HepG2 (cell line): ENCODE data around the gene VAMP5. TPM values are rescaled to one million over a fixed set of nuclear protein-coding genes. Genes with fewer than 3 reads are reported as not detected.

Source experiments
- ARID2 ChIP-seq: sonication (generic); formaldehyde crosslinking; IDR thresholded peaks from 2 replicates; pipeline ENCODE4 v1.8.1; 2022; ENCODE audit warnings: mild to moderate bottlenecking, missing genetic modification reagents, borderline replicate concordance
- ARNT ChIP-seq: fragments of 450-650 bp; IDR thresholded peaks from 2 replicates; pipeline ENCODE4 v1.6.1; 2017
- ASH2L ChIP-seq: fragments of 300-600, 200-600 bp; sonication (generic); IDR thresholded peaks from 2 replicates; pipeline ENCODE4 v1.7.0; 2017; ENCODE audit warnings: low read depth, mild to moderate bottlenecking, moderate library complexity, mixed read lengths, low read length; ENCODE audit not compliant: insufficient read length
- ETV6 ChIP-seq: sonication (generic); formaldehyde crosslinking; conservative IDR thresholded peaks from 2 replicates; pipeline ENCODE4 v1.4.0; 2020; ENCODE audit warnings: missing genetic modification reagents
- MTF2 ChIP-seq: sonication (generic); formaldehyde crosslinking; IDR thresholded peaks from 2 replicates; pipeline ENCODE4 v1.5.0; 2020; ENCODE audit warnings: missing genetic modification reagents, borderline replicate concordance
- NFKBIZ ChIP-seq: IDR thresholded peaks from 2 replicates; pipeline ENCODE4 v1.6.1; 2018; ENCODE audit warnings: missing genetic modification reagents, missing compliant biosample characterization
- PHF5A ChIP-seq: IDR thresholded peaks from one replicate; pipeline ENCODE4 v1.6.1; 2018; ENCODE audit warnings: low read depth, missing genetic modification reagents; ENCODE audit not compliant: unreplicated experiment
- RARA ChIP-seq: IDR thresholded peaks from 2 replicates; pipeline ENCODE4 v1.6.1; 2016; ENCODE audit warnings: missing genetic modification reagents, missing compliant biosample characterization
- REXO4 ChIP-seq: sonication (generic); formaldehyde crosslinking; IDR thresholded peaks from 2 replicates; pipeline ENCODE4 v1.8.0; 2022; ENCODE audit warnings: missing genetic modification reagents, mild to moderate bottlenecking, borderline replicate concordance
- RFXANK ChIP-seq: IDR thresholded peaks from 2 replicates; pipeline ENCODE4 v1.6.1; 2016
- SIX4 ChIP-seq: sonication (generic); formaldehyde crosslinking; IDR thresholded peaks from 2 replicates; pipeline ENCODE4 v1.4.0; 2020; ENCODE audit warnings: missing genetic modification reagents
- SNRNP70 ChIP-seq: fragments of 200-400 bp; formaldehyde crosslinking; IDR thresholded peaks from 2 replicates; pipeline ENCODE4 v1.6.1; 2017; ENCODE audit warnings: mild to moderate bottlenecking, low read depth, low read length, moderate library complexity
- TOPORS ChIP-seq: sonication (generic); formaldehyde crosslinking; IDR thresholded peaks from 2 replicates; pipeline ENCODE4 v1.8.0; 2023; ENCODE audit warnings: mild to moderate bottlenecking, missing genetic modification reagents
- U2AF2 ChIP-seq: fragments of 200-400 bp; formaldehyde crosslinking; IDR thresholded peaks from 2 replicates; pipeline ENCODE4 v1.6.1; 2017; ENCODE audit warnings: low read depth, mild to moderate bottlenecking, low read length
- ZBTB40 ChIP-seq, 2 experiments: fragments of 450-650 bp in 1 of 2; sonication (generic) in 1 of 2; formaldehyde crosslinking in 1 of 2; IDR thresholded peaks; 2 replicates each; pipeline versions ENCODE4 v1.6.1 to v1.8.0; 2016 to 2022; ENCODE audit warnings: antibody characterized with exemption in 1 of 2, mild to moderate bottlenecking in 1 of 2, missing genetic modification reagents in 1 of 2
- ZEB1 ChIP-seq: IDR thresholded peaks from 2 replicates; pipeline ENCODE4 v1.6.1; 2012; ENCODE audit warnings: mild to moderate bottlenecking, low read depth, inconsistent platforms; ENCODE audit not compliant: insufficient replicate concordance
- ZFX ChIP-seq: sonication (generic); formaldehyde crosslinking; IDR thresholded peaks from 2 replicates; pipeline ENCODE4 v1.4.0; 2020; ENCODE audit warnings: mild to moderate bottlenecking, low read depth, missing genetic modification reagents, moderate library complexity
- ZNF143 ChIP-seq: sonication (generic); formaldehyde crosslinking; IDR thresholded peaks from 2 replicates; pipeline ENCODE4 v1.4.0; 2020; ENCODE audit warnings: missing genetic modification reagents
- ZNF558 ChIP-seq: sonication (generic); formaldehyde crosslinking; IDR thresholded peaks from 2 replicates; pipeline ENCODE4 v1.9.0; 2022; ENCODE audit warnings: mild to moderate bottlenecking, missing genetic modification reagents, borderline replicate concordance
- ZSCAN5A ChIP-seq: sonication (generic); formaldehyde crosslinking; IDR thresholded peaks from 2 replicates; pipeline ENCODE4 v1.8.0; 2022; ENCODE audit warnings: mild to moderate bottlenecking, missing genetic modification reagents, borderline replicate concordance
- polyA plus RNA-seq, 8 experiments: library from polyadenylated mRNA; depleted of rRNA in 3 of 8; stranded (reverse) in 7 of 8; unstranded in 1 of 8; fragments of >200 nt; fragmentation: Illumina TruSeq in 4 of 8; extraction: Trizol in 4 of 8; gene quantifications; 2 replicates each; pipeline versions ENCODE4 v1.2.1 to v1.2.3, GENCODE V29; 2011 to 2016; ENCODE audit warnings: low read depth in 4 of 8, missing spikeins in 1 of 8, mixed read lengths in 1 of 8; ENCODE audit not compliant: insufficient read depth in 1 of 8
- total RNA-seq, 5 experiments: library from RNA; depleted of rRNA; stranded (reverse); fragments of >200 nt; fragmentation: Illumina TruSeq; extraction: Trizol; gene quantifications; 2 replicates each; pipeline ENCODE4 v1.2.3, GENCODE V29; 2016; ENCODE audit warnings: low read depth in 1 of 5

Gene VAMP5
- total and polyA plus RNA-seq, 2 of the 13 experiments (the other 11 are each of a cell fraction or from before 2014, with no cell fraction given) = 7.2 to 56.7 TPM

- no peak for TF ChIP-seq ZBTB40 (IDR thresholded peaks at IDR 0.05)
- no peak for TF ChIP-seq ZBTB40 (CRISPR knock-in tag; IDR thresholded peaks at IDR 0.05)
- TF ChIP-seq REXO4 (CRISPR knock-in tag) = no peak
- TF ChIP-seq NFKBIZ (CRISPR knock-in tag) = no peak
- no peak for TF ChIP-seq MTF2 (CRISPR knock-in tag)
- TF ChIP-seq SNRNP70 = no peak
- TF ChIP-seq U2AF2 = no peak
- TF ChIP-seq ETV6 (CRISPR knock-in tag) = no peak
- TF ChIP-seq PHF5A (CRISPR knock-in tag) = no peak
- no peak for TF ChIP-seq ZNF558 (CRISPR knock-in tag)
- TF ChIP-seq SIX4 = no peak
- TF ChIP-seq ARID2 (CRISPR knock-in tag) = no peak
- TF ChIP-seq TOPORS (CRISPR knock-in tag) = no peak
- no peak for TF ChIP-seq ARNT
- peak; percentile 33 for TF ChIP-seq ZFX (CRISPR knock-in tag)
- peak; percentile 84 for TF ChIP-seq RARA (CRISPR knock-in tag)
- TF ChIP-seq ZSCAN5A (CRISPR knock-in tag) = no peak
- TF ChIP-seq ASH2L = peak; percentile 62
- peak; percentile 16; the same call in 1 of the 2 replicates for TF ChIP-seq RFXANK
- TF ChIP-seq ZEB1 = no peak
- no peak for TF ChIP-seq ZNF143 (CRISPR knock-in tag)
Observed at GRCh38 chr2:85589982-85590791, 6.0 kb downstream of the VAMP5 start (continued).
